WI38 (cell line): ENCODE results near the gene PIK3CB.
"Not testable (repeated sequence)": the region's sequence is repeated elsewhere in the genome, so short reads cannot be mapped to it uniquely, and the experiment has no call there.

Experiments used
- H3K4me3 ChIP-seq: 2 replicates; pipeline ENCODE4 v1.5.1; 2011; ENCODE audit warnings: low read depth, mild to moderate bottlenecking, control low read depth, low read length
- CTCF ChIP-seq: IDR thresholded peaks from 2 replicates; pipeline ENCODE4 v1.5.1; 2012; ENCODE audit warnings: low read depth, mild to moderate bottlenecking, control low read depth, low read length

The PIK3CB gene

GRCh38 chr3:138686771-138687221 lies 147.9 kb downstream of the PIK3CB start:
- no peak overlapping the region for H3K4me3 ChIP-seq
- no peak for TF ChIP-seq CTCF

GRCh38 chr3:138684396-138684795 lies 150.3 kb downstream of the PIK3CB start:
- no peak for TF ChIP-seq CTCF

GRCh38 chr3:138682648-138683047 lies 152.1 kb downstream of the PIK3CB start:
- TF ChIP-seq CTCF: no peak
- H3K4me3 ChIP-seq: no peak overlapping the region

More at GRCh38 chr3:138684396-138684795, 150.3 kb downstream of the PIK3CB start:
- H3K4me3 ChIP-seq: no peak overlapping the region

GRCh38 chr3:138681463-138682220 lies 153.1 kb downstream of the PIK3CB start:
- TF ChIP-seq CTCF: no peak

GRCh38 chr3:138680974-138681373 lies 153.8 kb downstream of the PIK3CB start:
- H3K4me3 ChIP-seq: not testable (repeated sequence)

More at GRCh38 chr3:138681463-138682220, 153.1 kb downstream of the PIK3CB start:
- no peak overlapping the region for H3K4me3 ChIP-seq

- TF ChIP-seq CTCF: no peak
- H3K4me3 ChIP-seq: no peak overlapping the region
Observed at GRCh38 chr3:138678874-138679392, 155.8 kb downstream of the PIK3CB start.

- H3K4me3 ChIP-seq: no peak overlapping the region
- no peak for TF ChIP-seq CTCF
Observed at GRCh38 chr3:138678086-138678485, 156.6 kb downstream of the PIK3CB start.
